Measurements from ENCODE around the gene MYLK4.

The MYLK4 gene

DNA sequence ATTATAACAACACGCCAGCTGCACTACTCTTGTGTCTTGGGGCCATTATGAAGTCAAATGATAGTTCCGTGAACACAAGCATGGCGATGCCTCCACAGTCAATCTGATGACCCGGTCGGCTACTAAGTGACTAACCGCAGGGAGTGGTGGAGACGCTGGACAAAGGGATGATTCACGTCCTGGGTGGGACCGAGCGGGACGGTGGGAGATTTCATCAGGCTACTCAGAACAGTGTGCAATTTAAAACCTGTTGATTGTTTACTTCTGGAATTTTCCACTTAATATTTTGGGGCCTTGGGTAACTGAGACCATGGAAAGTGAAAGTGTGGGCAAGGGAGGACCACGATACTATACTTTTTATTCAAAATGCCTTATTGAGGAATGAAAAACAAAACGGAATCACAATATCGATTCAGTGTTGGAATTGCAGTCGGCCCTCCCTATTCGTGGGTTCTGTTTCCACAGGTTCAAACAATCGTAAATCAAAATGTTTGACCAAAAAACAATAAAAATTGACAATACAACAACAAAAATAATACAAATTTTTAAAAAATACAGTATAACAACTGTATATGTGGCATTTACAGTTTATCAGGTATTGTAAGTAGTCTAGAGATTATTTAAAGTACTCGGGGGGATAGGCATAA, 66.5 kb downstream of the MYLK4 start:
- no peak overlapping the region for H3K4me3 ChIP-seq (replicated peaks; ENCODE audit: low read depth, low read length)
- TF ChIP-seq, protein P1, sequence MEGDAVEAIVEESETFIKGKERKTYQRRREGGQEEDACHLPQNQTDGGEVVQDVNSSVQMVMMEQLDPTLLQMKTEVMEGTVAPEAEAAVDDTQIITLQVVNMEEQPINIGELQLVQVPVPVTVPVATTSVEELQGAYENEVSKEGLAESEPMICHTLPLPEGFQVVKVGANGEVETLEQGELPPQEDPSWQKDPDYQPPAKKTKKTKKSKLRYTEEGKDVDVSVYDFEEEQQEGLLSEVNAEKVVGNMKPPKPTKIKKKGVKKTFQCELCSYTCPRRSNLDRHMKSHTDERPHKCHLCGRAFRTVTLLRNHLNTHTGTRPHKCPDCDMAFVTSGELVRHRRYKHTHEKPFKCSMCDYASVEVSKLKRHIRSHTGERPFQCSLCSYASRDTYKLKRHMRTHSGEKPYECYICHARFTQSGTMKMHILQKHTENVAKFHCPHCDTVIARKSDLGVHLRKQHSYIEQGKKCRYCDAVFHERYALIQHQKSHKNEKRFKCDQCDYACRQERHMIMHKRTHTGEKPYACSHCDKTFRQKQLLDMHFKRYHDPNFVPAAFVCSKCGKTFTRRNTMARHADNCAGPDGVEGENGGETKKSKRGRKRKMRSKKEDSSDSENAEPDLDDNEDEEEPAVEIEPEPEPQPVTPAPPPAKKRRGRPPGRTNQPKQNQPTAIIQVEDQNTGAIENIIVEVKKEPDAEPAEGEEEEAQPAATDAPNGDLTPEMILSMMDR (IDR thresholded peaks at IDR 0.05; ENCODE audit: low read depth, low read length, missing control alignments): no peak
- no peak for DNase-seq (ENCODE audit: extremely low read depth, low read depth)

DNA sequence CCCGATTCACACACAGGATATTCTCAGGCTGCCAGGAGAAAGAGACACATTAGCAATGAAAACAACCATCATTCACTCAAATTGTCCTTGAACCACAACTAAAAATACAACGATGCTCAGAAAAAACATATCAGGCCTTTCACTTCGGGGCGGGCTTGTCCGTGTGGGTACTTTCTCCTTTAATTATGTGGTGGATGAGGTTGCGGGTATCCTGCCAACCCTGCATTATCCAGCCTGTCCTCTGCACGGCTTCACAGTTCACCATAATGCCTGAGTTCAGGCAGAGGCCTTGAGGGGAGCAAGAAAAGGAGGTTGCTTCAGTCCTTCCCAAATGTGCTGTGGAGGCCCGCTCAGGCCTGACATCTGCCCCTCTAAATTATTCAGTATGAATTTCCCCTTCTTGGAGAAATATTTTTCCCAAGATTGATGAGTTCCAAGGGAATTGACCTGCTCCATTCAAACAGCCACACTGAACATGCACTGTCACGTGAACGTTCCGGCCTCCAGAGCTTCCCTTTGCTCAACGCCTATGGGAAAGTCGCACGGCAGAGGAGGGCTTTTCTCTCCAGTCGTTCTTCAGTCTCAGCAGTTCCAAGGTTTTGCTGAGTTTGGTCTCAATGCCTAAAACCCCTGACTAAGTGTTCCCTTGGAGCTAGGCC, 70.3 kb downstream of the MYLK4 start:
- TF ChIP-seq, protein P1 (IDR thresholded peaks at IDR 0.05; ENCODE audit: low read depth, low read length, missing control alignments): no peak
- no peak overlapping the region for H3K4me3 ChIP-seq (replicated peaks; ENCODE audit: low read depth, low read length)
- DNase-seq (ENCODE audit: extremely low read depth, low read depth): no peak

DNA sequence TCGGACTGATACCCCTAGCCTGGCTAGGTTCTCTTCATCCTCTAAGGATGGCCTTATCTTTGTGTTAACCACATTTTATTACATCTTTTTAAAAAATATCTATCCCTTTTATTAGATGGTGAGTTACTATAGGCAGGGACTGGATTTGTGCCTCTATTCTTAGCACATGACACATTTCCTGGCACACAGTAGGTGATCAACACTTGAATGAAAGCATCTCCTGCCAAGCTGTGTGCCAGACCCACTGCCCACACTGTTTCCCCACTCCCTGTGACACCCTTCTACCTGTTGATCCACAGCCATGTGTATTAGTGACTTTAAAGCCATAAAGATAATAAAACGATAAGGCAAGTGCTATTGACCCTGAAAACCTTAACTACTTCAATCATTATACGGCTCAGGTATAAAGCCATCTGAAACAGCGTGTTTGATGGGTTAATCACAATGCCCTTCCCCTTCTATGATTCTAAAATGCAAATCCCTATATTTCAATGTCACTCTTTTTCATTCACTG, 73.6 kb downstream of the MYLK4 start:
- TF ChIP-seq, protein P1 (IDR thresholded peaks at IDR 0.05; ENCODE audit: low read depth, low read length, missing control alignments): no peak
- H3K4me3 ChIP-seq (replicated peaks; ENCODE audit: low read depth, low read length): no peak overlapping the region
- no peak for DNase-seq (ENCODE audit: extremely low read depth, low read depth)

DNA sequence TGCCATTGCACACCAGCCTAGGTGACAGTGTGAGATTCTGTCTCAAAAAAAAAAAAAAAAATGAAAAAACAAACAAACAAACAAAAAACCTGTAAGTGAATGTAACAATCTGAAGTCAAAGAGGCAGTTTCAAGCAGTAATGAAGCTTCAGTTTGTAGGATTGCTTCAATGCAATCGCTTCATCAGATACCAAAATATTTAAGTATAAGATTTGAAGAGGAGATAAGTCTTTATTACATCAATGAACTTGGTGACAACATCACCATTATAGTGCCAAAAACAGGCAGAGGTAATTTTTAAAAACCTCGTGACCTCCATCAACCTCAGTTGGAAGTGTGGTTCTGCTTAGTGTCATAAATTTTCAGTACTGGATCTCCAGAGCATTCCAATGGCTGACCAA, 74.7 kb downstream of the MYLK4 start:
- DNase-seq (ENCODE audit: extremely low read depth, low read depth): no peak
- H3K4me3 ChIP-seq (replicated peaks; ENCODE audit: low read depth, low read length): no peak overlapping the region
- TF ChIP-seq, protein P1 (IDR thresholded peaks at IDR 0.05; ENCODE audit: low read depth, low read length, missing control alignments): no peak

DNA sequence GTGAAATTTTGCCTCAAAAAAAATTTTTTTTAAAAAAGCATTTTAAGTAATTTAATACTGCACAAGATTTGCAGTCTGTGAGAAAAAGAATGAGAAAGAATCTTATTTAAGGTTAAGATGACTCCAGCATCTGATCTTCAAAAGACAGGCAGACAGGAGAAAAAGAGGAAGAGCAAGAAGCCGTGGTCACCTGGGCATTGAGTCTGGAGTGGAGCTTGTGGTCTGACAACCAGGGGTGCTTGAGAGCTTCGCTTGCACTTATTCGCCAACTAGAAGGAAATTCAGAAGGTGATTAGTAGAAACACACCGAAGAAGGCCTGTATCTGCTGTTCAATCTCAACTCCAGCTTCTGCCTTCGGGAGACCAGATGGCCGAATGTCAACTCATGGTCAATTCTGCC, 75.9 kb downstream of the MYLK4 start:
- TF ChIP-seq, protein P1 (IDR thresholded peaks at IDR 0.05; ENCODE audit: low read depth, low read length, missing control alignments): no peak
- DNase-seq (ENCODE audit: extremely low read depth, low read depth): no peak
- no peak overlapping the region for H3K4me3 ChIP-seq (replicated peaks; ENCODE audit: low read depth, low read length)

DNA sequence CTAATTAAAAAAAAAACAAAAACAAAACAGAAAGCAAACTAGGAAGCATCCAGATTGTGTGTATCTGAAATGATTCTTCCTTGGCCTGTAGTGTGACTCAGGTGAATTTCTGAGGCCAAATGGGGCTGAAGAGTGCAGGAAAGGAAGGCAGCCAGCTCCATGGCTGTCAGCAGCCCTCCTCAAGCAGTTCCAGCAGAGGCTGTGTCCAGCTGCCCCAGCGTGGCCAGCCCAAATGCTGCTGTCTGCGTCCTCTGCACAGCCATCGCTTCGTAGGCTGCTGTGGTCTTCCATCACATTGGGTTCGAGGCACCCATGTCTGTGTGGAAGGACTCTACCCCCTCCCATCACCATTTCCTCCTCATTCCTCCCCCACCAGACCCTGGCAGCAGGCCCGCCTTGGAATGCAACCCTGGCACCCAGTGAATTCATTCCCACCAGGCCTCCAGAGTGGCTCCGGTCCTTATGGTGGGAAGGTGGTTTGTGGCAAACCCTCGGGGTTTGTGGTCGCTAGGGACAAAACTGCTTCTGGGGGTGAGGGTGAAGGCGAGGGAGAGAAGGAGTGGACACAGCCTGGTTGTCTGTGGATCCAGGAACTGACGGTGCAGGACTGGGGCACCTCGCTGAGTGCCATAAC, 81.5 kb downstream of the MYLK4 start:
- DNase-seq (ENCODE audit: extremely low read depth, low read depth): no peak
- H3K4me3 ChIP-seq (replicated peaks; ENCODE audit: low read depth, low read length): no peak overlapping the region
- TF ChIP-seq, protein P1 (IDR thresholded peaks at IDR 0.05; ENCODE audit: low read depth, low read length, missing control alignments): no peak
